ENCODE measurements around the gene SLK. TPM values are rescaled to one million over a fixed set of nuclear protein-coding genes. Genes with fewer than 3 reads are reported as not detected.

Gene SLK
- total RNA-seq, 1 donor from 2014 or later, result 27.5 TPM

DNA sequence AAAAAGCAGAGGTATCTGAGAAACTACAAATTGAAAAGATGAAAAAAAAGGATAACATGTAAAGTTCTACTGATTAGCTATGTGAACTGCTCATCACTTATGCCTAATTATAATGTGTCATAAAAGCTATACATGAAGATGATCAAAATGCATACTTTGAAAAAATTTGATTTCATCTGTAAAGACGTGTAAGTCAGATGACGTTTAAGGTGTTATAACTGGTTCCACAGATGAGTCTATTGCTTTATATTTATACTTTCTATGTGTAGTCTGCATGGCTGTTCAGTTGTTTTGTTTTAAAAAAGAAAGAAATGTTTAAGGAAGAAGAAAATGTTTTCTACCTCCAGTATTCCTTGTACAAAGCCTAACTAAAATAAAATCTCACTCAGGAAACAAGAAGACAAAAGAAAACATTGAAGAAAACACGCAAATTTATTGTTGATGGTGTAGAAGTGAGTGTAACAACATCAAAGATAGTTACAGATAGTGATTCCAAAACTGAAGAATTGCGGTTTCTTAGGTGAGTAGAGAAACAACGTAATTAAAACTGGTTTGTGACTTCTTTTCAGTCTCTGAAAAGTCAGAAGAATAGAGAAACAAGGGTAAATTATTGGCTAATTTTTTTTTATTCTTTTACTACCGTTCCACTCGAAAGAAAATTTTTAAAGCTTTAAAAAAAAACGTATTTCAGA lies 38.4 kb downstream of the SLK start:
- no peak overlapping the region for H3K4me3 ChIP-seq (ENCODE audit: insufficient read depth, low read depth, low read length)
- no peak overlapping the region for H2AFZ ChIP-seq (ENCODE audit: low read depth, low read length)
- Mint-ChIP-seq H3K4me3 (ENCODE audit: unreplicated experiment) (no peak overlapping the region), H3K27me3 (ENCODE audit: low read depth, unreplicated experiment) (no peaks in the 10 kb centered on the region), H3K9me3 (ENCODE audit: unreplicated experiment) (no peaks in the 10 kb centered on the region), H3K27ac (ENCODE audit: unreplicated experiment) (no peak overlapping the region), H3K36me3 (ENCODE audit: low read depth, unreplicated experiment) (no peaks in the 10 kb centered on the region), H3K4me1 (ENCODE audit: low read depth, unreplicated experiment) (no peaks in the 10 kb centered on the region)
- no peaks in the 10 kb centered on the region for H3K9me3 ChIP-seq (ENCODE audit: insufficient read depth, low read depth, low read length)
- no peaks in the 10 kb centered on the region for H4K20me1 ChIP-seq (ENCODE audit: insufficient read depth, low read length)
- no peak overlapping the region for H3K9ac ChIP-seq (ENCODE audit: low read length)
- no peak for TF ChIP-seq CTCF (IDR thresholded peaks at IDR 0.05; ENCODE audit: insufficient read depth, low read depth, low read length)
- TF ChIP-seq EZH2 (IDR thresholded peaks at IDR 0.05; ENCODE audit: insufficient read depth, low read length), result no peak
- peaks cover 35% of the 10 kb centered on the region for H3K36me3 ChIP-seq (ENCODE audit: insufficient read depth, low read length)
- H3K27me3 ChIP-seq (ENCODE audit: insufficient read depth, low read length), result no peaks in the 10 kb centered on the region
- no peaks in the 10 kb centered on the region for H3K4me1 ChIP-seq (ENCODE audit: insufficient read depth, low read length)
- no peaks in the 10 kb centered on the region for H3K79me2 ChIP-seq (ENCODE audit: insufficient read depth, low read length)
- FAIRE-seq, result no peak
- no peak for DNase-seq (ENCODE audit: low read depth)
- H3K4me2 ChIP-seq (ENCODE audit: low read length), result no peak overlapping the region
- H3K27ac ChIP-seq (ENCODE audit: low read depth, low read length), result no peak overlapping the region

- no peaks in the 10 kb centered on the region for H3K27me3 ChIP-seq (ENCODE audit: insufficient read depth, low read length)
- no peak overlapping the region for H3K4me3 ChIP-seq (ENCODE audit: insufficient read depth, low read depth, low read length)
- no peak overlapping the region for H3K4me2 ChIP-seq (ENCODE audit: low read length)
- no peaks in the 10 kb centered on the region for H4K20me1 ChIP-seq (ENCODE audit: insufficient read depth, low read length)
- no peak overlapping the region for H3K27ac ChIP-seq (ENCODE audit: low read depth, low read length)
- no peak overlapping the region for H3K27ac Mint-ChIP-seq (ENCODE audit: unreplicated experiment)
- no peak for FAIRE-seq
- H2AFZ ChIP-seq (ENCODE audit: low read depth, low read length), result no peak overlapping the region
- no peaks in the 10 kb centered on the region for H3K4me1 ChIP-seq (ENCODE audit: insufficient read depth, low read length)
- H3K4me1 Mint-ChIP-seq (ENCODE audit: low read depth, unreplicated experiment), result no peaks in the 10 kb centered on the region
- H3K36me3 ChIP-seq (ENCODE audit: insufficient read depth, low read length), result no peaks in the 10 kb centered on the region
- H3K79me2 ChIP-seq (ENCODE audit: insufficient read depth, low read length), result no peaks in the 10 kb centered on the region
- no peak overlapping the region for H3K9ac ChIP-seq (ENCODE audit: low read length)
- H3K27me3 Mint-ChIP-seq (ENCODE audit: low read depth, unreplicated experiment), result no peaks in the 10 kb centered on the region
- H3K9me3 ChIP-seq (ENCODE audit: insufficient read depth, low read depth, low read length), result no peaks in the 10 kb centered on the region
- H3K36me3 Mint-ChIP-seq (ENCODE audit: low read depth, unreplicated experiment), result no peaks in the 10 kb centered on the region
- H3K9me3 Mint-ChIP-seq (ENCODE audit: unreplicated experiment), result no peaks in the 10 kb centered on the region
- no peak overlapping the region for H3K4me3 Mint-ChIP-seq (ENCODE audit: unreplicated experiment)
- no peak for DNase-seq (ENCODE audit: low read depth)
- TF ChIP-seq EZH2 (IDR thresholded peaks at IDR 0.05; ENCODE audit: insufficient read depth, low read length), result no peak
- no peak for TF ChIP-seq CTCF (IDR thresholded peaks at IDR 0.05; ENCODE audit: insufficient read depth, low read depth, low read length)
Observed at GRCh38 chr10:104011904-104012303, 45.0 kb downstream of the SLK start.

DNA sequence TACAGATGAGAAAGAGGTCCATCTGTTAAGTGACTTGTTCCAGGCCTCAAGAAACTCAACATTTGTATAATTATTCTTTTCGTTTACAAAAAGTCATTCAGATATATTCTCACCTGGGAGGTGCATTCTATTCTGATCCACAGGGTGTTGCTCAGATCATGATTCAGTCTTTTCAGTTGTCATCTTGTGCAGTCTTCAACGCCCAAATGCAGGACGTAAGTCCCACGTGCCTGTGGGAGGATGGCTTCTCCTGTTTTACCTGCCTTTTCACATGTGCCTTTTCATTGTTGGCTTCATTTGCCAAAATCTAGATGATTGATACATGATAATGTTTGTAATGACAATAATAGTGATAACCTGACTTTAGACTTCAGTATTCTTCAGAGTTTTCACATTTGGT lies 46.5 kb downstream of the SLK start:
- H3K9me3 Mint-ChIP-seq (ENCODE audit: unreplicated experiment), result no peaks in the 10 kb centered on the region
- no peaks in the 10 kb centered on the region for H4K20me1 ChIP-seq (ENCODE audit: insufficient read depth, low read length)
- no peaks in the 10 kb centered on the region for H3K9me3 ChIP-seq (ENCODE audit: insufficient read depth, low read depth, low read length)
- H3K27ac ChIP-seq (ENCODE audit: low read depth, low read length), result no peak overlapping the region
- H3K79me2 ChIP-seq (ENCODE audit: insufficient read depth, low read length), result no peaks in the 10 kb centered on the region
- no peaks in the 10 kb centered on the region for H3K4me1 ChIP-seq (ENCODE audit: insufficient read depth, low read length)
- DNase-seq (ENCODE audit: low read depth) (no peak), FAIRE-seq (no peak)
- TF ChIP-seq CTCF (IDR thresholded peaks at IDR 0.05; ENCODE audit: insufficient read depth, low read depth, low read length) (no peak), EZH2 (IDR thresholded peaks at IDR 0.05; ENCODE audit: insufficient read depth, low read length) (no peak)
- no peaks in the 10 kb centered on the region for H3K4me1 Mint-ChIP-seq (ENCODE audit: low read depth, unreplicated experiment)
- no peaks in the 10 kb centered on the region for H3K36me3 Mint-ChIP-seq (ENCODE audit: low read depth, unreplicated experiment)
- H3K4me2 ChIP-seq (ENCODE audit: low read length), result no peak overlapping the region
- H2AFZ ChIP-seq (ENCODE audit: low read depth, low read length), result no peak overlapping the region
- no peak overlapping the region for H3K4me3 ChIP-seq (ENCODE audit: insufficient read depth, low read depth, low read length)
- peaks cover 2% of the 10 kb centered on the region for H3K36me3 ChIP-seq (ENCODE audit: insufficient read depth, low read length)
- no peaks in the 10 kb centered on the region for H3K27me3 Mint-ChIP-seq (ENCODE audit: low read depth, unreplicated experiment)
- no peak overlapping the region for H3K4me3 Mint-ChIP-seq (ENCODE audit: unreplicated experiment)
- H3K9ac ChIP-seq (ENCODE audit: low read length), result no peak overlapping the region
- H3K27ac Mint-ChIP-seq (ENCODE audit: unreplicated experiment), result no peak overlapping the region
- H3K27me3 ChIP-seq (ENCODE audit: insufficient read depth, low read length), result no peaks in the 10 kb centered on the region
